ENCODE data around the gene DLD. TPM values are rescaled to one million over a fixed set of nuclear protein-coding genes. Genes with fewer than 3 reads are reported as not detected.

DLD gene
- total and polyA plus RNA-seq, 2 of the 8 experiments (the other 6 are each of a cell fraction or from before 2014, with no cell fraction given): 63.7 to 88.5 TPM

DNA sequence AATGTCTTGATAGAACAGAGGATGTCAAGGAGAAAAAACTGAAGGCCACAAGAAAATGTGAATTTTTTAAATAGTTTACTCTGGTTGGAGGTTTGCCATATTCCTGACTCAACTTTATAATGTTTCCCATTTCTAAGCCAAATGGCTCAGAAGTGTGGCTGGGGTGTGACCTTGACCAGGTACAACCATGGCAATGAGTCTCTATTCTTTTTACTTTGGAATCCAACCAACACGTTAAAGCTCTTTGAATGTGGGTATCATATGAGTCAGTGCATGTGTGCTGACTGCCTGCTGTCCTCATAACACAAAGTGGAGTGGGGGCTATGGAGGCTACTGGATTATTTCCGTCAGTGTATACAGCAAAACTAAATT, 33.5 kb upstream of the DLD start:
- no peaks in the 10 kb centered on the region for H3K79me1 ChIP-seq (ENCODE audit: low read depth, low read length)
- H3K27ac ChIP-seq (ENCODE audit: low read depth, low read length): no peak overlapping the region
- DNase-seq (ENCODE audit: low read depth in 1 of 2, low spot score in 2 of 2): no peak
- POLR2A ChIA-PET (ENCODE audit: partially characterized antibody): no interaction called here
- no peak overlapping the region for H3K18ac ChIP-seq (ENCODE audit: extremely low read depth, low read length)
- WGBS, 2 experiments (ENCODE audit: extremely low coverage in 1 of 2, insufficient coverage in 1 of 2, insufficient read length in 1 of 2, insufficient replicate concordance in 2 of 2, low coverage in 1 of 2, low lambda C conversion rate in 2 of 2, missing lambda C conversion rate in 1 of 2): 87% methylated on average over 2 of the region's 2 CpGs; no CpG with 5 or more reads in 1 of the 2 experiments
- no peak overlapping the region for H3K56ac ChIP-seq (replicated peaks; ENCODE audit: insufficient read length, low read depth, low read length)
- no peaks in the 10 kb centered on the region for H3K4me1 ChIP-seq (replicated peaks in 1 of 4; ENCODE audit: control insufficient read depth in 3 of 4, insufficient read depth in 4 of 4, low read length in 3 of 4)
- H3K36me3 ChIP-seq (ENCODE audit: control insufficient read depth in 2 of 4, insufficient read depth in 4 of 4, low read length in 3 of 4): no peaks in the 10 kb centered on the region
- no peak overlapping the region for H2BK120ac ChIP-seq (replicated peaks; ENCODE audit: low read depth, low read length)
- H2BK15ac ChIP-seq (ENCODE audit: low read length): no peak overlapping the region
- no peaks in the 10 kb centered on the region for H3K9me3 ChIP-seq (ENCODE audit: insufficient read depth in 2 of 2, low read depth in 1 of 2, low read length in 1 of 2)
- H3K9ac ChIP-seq (replicated peaks in 1 of 4; ENCODE audit: extremely low read depth in 1 of 4, low read depth in 3 of 4, low read length in 3 of 4): no peak overlapping the region
- no peak overlapping the region for H4K91ac ChIP-seq (replicated peaks; ENCODE audit: insufficient read length, low read length)
- H3K4me3 ChIP-seq (ENCODE audit: extremely low read depth in 1 of 4, insufficient read depth in 2 of 4, low read depth in 3 of 4, low read length in 4 of 4): no peak overlapping the region
- no peak overlapping the region; the same call in 1 of the 2 replicates for H2AFZ ChIP-seq (ENCODE audit: low read length)
- H4K8ac ChIP-seq (ENCODE audit: extremely low read depth, insufficient read depth, low read length): no peak overlapping the region
- TF ChIP-seq CTBP2 (IDR thresholded peaks at IDR 0.05; ENCODE audit: borderline replicate concordance, insufficient read depth, insufficient read length, low read length) (no peak), KDM4A (IDR thresholded peaks at IDR 0.05; ENCODE audit: low read depth, low read length, severe bottlenecking) (no peak), KDM5A (IDR thresholded peaks at IDR 0.05; ENCODE audit: low read length) (no peak), TAF7 (optimal IDR thresholded peaks at IDR 0.05; ENCODE audit: borderline replicate concordance, low read depth, low read length) (no peak), SP4 (IDR thresholded peaks at IDR 0.05; ENCODE audit: low read length) (no peak)
- no peak for FAIRE-seq
- H2BK5ac ChIP-seq (ENCODE audit: low read depth, low read length): no peak overlapping the region
- H3K14ac ChIP-seq (ENCODE audit: insufficient read length): no peak overlapping the region
- H4K5ac ChIP-seq (ENCODE audit: insufficient read length, low read depth, low read length): no peak overlapping the region
- H2AK5ac ChIP-seq (ENCODE audit: low read depth, low read length): no peak overlapping the region
- no peaks in the 10 kb centered on the region for H3K79me2 ChIP-seq (ENCODE audit: control insufficient read depth in 1 of 2, insufficient read depth in 2 of 2, low read length in 2 of 2)
- CTCF ChIA-PET (ENCODE audit: partially characterized antibody): interaction anchor here (1.4 to 2.3 kb wide), 3 partner anchors 9 to 23 kb away, joined by 3 to 6 read pairs (median 6); no protein-coding TSS in a partner anchor
- H3K23me2 ChIP-seq (ENCODE audit: low read depth, low read length): no peaks in the 10 kb centered on the region
- H2BK12ac ChIP-seq (ENCODE audit: low read depth, low read length): no peak overlapping the region
- H3K27me3 ChIP-seq (replicated peaks in 1 of 4; ENCODE audit: control insufficient read depth in 3 of 4, extremely low read depth in 1 of 4, insufficient read depth in 3 of 4, low read length in 3 of 4): no peaks in the 10 kb centered on the region; a peak in 1 of 7 replicates
- H4K20me1 ChIP-seq (replicated peaks in 1 of 2; ENCODE audit: control insufficient read depth in 1 of 2, insufficient read depth in 2 of 2, low read length in 2 of 2): no peaks in the 10 kb centered on the region
- no peak overlapping the region for H3K23ac ChIP-seq (ENCODE audit: insufficient read length)
- no peak overlapping the region for H2BK20ac ChIP-seq (ENCODE audit: low read length)
- no peak overlapping the region for H3K4me2 ChIP-seq (ENCODE audit: insufficient read depth in 1 of 2, low read depth in 2 of 2, low read length in 2 of 2)
- H3K4ac ChIP-seq (replicated peaks; ENCODE audit: insufficient read length, low read depth, low read length): no peak overlapping the region

Data from H1 (cell line).